Loucy (cell line): ENCODE measurements around the gene SHROOM4.

Source experiments
- H2AFZ ChIP-seq: fragments of 200-600 bp; sonication (generic); 2 replicates; pipeline ENCODE4 v1.6.0; 2016; ENCODE audit warnings: antibody characterized with exemption, mild to moderate bottlenecking, low read length, moderate library complexity
- H3F3A ChIP-seq: fragments of 200-600 bp; 2 replicates; pipeline ENCODE4 v1.6.0; 2016; ENCODE audit warnings: antibody characterized with exemption, low read depth, mild to moderate bottlenecking
- H3K27me3 ChIP-seq: fragments of 200-600 bp; sonication (generic); 2 replicates; pipeline ENCODE4 v1.6.1; 2014; ENCODE audit warnings: low read length, mild to moderate bottlenecking; ENCODE audit not compliant: insufficient read depth, poor library complexity, severe bottlenecking
- H3K36me3 ChIP-seq: fragments of 200-600 bp; sonication (generic); 2 replicates; pipeline ENCODE4 v1.6.1; 2016; ENCODE audit warnings: low read length; ENCODE audit not compliant: insufficient read depth
- H3K4me1 ChIP-seq: fragments of 200-600 bp; sonication (generic); 2 replicates; pipeline ENCODE4 v1.5.1; 2014; ENCODE audit warnings: low read length, mild to moderate bottlenecking; ENCODE audit not compliant: insufficient read depth, poor library complexity, severe bottlenecking
- H3K4me2 ChIP-seq: fragments of 200-600 bp; sonication (generic); 2 replicates; pipeline ENCODE4 v1.6.0; 2014; ENCODE audit warnings: antibody characterized with exemption, low read length, low read depth, mild to moderate bottlenecking; ENCODE audit not compliant: poor library complexity, severe bottlenecking
- H3K4me3 ChIP-seq: fragments of 200-600 bp; sonication (generic); 2 replicates; pipeline ENCODE4 v1.5.1; 2014; ENCODE audit warnings: low read length, mild to moderate bottlenecking, mixed read lengths; ENCODE audit not compliant: poor library complexity, severe bottlenecking
- H3K79me2 ChIP-seq: fragments of 200-600 bp; sonication (generic); 2 replicates; pipeline ENCODE4 v1.6.1; 2014; ENCODE audit warnings: low read length; ENCODE audit not compliant: insufficient read depth
- H3K9ac ChIP-seq: fragments of 200-600 bp; sonication (generic); 2 replicates; pipeline ENCODE4 v1.6.0; 2014; ENCODE audit warnings: mild to moderate bottlenecking, low read depth, low read length, moderate library complexity; ENCODE audit not compliant: poor library complexity, severe bottlenecking
- H3K9me2 ChIP-seq: fragments of 200-600 bp; sonication (generic); replicated peaks from 2 replicates; pipeline ENCODE4 v1.6.1; 2016; ENCODE audit warnings: low read depth, low read length, mixed read lengths
- H3K9me3 ChIP-seq: fragments of 200-600 bp; sonication (generic); 2 replicates; pipeline ENCODE4 v1.6.1; 2014; ENCODE audit warnings: mild to moderate bottlenecking, antibody characterized with exemption, low read length, low read depth; ENCODE audit not compliant: insufficient read depth
- H4K20me1 ChIP-seq: fragments of 200-600 bp; sonication (generic); 2 replicates; pipeline ENCODE4 v1.6.0; 2014; ENCODE audit warnings: antibody characterized with exemption, low read length, mild to moderate bottlenecking; ENCODE audit not compliant: insufficient read depth, poor library complexity, severe bottlenecking
- EZH2phosphoT487 ChIP-seq: fragments of 200-600 bp; IDR thresholded peaks from 2 replicates; pipeline ENCODE4 v1.6.1; 2018; ENCODE audit warnings: antibody characterized with exemption, mild to moderate bottlenecking, moderate library complexity, borderline replicate concordance
- TF ChIP-seq, protein P1 (sequence below): fragments of 200-600 bp; sonication (generic); conservative IDR thresholded peaks from 2 replicates; pipeline ENCODE4 v1.5.1; 2014; ENCODE audit warnings: mild to moderate bottlenecking, antibody characterized with exemption, low read length

Gene SHROOM4

GRCh38 chrX:50680990-50681389 is 133.0 kb downstream of the SHROOM4 start:
- Histone ChIP-seq H3K4me3 (no peak overlapping the region), H3K27me3 (no peaks in the 10 kb centered on the region), H3K79me2 (no peaks in the 10 kb centered on the region), H3K36me3 (no peaks in the 10 kb centered on the region), H3K9ac (no peak overlapping the region), H2AFZ (no peak overlapping the region), H4K20me1 (no peaks in the 10 kb centered on the region), H3K9me3 (no peaks in the 10 kb centered on the region), H3K9me2 (no peaks in the 10 kb centered on the region), H3K4me1 (no peaks in the 10 kb centered on the region), H3K4me2 (no peak overlapping the region), H3F3A (no peaks in the 10 kb centered on the region)
- TF ChIP-seq, protein P1, sequence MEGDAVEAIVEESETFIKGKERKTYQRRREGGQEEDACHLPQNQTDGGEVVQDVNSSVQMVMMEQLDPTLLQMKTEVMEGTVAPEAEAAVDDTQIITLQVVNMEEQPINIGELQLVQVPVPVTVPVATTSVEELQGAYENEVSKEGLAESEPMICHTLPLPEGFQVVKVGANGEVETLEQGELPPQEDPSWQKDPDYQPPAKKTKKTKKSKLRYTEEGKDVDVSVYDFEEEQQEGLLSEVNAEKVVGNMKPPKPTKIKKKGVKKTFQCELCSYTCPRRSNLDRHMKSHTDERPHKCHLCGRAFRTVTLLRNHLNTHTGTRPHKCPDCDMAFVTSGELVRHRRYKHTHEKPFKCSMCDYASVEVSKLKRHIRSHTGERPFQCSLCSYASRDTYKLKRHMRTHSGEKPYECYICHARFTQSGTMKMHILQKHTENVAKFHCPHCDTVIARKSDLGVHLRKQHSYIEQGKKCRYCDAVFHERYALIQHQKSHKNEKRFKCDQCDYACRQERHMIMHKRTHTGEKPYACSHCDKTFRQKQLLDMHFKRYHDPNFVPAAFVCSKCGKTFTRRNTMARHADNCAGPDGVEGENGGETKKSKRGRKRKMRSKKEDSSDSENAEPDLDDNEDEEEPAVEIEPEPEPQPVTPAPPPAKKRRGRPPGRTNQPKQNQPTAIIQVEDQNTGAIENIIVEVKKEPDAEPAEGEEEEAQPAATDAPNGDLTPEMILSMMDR, result no peak; the same call in 1 of the 2 replicates
- TF ChIP-seq EZH2phosphoT487, result no peak

DNA sequence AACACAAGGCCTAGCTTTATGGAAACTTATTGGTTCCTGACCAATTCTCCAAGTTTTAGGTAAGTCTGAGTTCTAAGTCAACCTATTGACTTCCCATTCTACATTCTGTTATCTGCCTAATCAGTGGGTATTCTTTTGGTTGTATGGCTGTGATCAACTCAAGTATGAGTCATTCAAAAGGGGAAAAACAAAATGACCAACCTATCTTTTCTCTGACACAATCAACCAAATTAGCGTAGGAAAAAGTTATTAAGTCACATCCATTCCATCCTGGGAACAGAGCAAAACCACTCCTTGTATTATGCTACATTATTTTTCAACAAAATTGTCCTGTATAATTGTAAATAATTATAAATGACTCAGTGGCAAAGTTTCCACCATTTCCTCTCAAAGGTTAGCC is 136.2 kb downstream of the SHROOM4 start:
- Histone ChIP-seq H3K79me2 (no peaks in the 10 kb centered on the region), H3K9ac (no peak overlapping the region), H3K36me3 (no peaks in the 10 kb centered on the region), H4K20me1 (no peaks in the 10 kb centered on the region), H3K9me3 (no peaks in the 10 kb centered on the region), H2AFZ (no peak overlapping the region), H3K4me1 (no peaks in the 10 kb centered on the region), H3F3A (no peaks in the 10 kb centered on the region), H3K4me2 (no peak overlapping the region), H3K27me3 (no peaks in the 10 kb centered on the region), H3K4me3 (no peak overlapping the region), H3K9me2 (no peaks in the 10 kb centered on the region)
- no peak for TF ChIP-seq EZH2phosphoT487
- TF ChIP-seq, protein P1, result no peak

DNA sequence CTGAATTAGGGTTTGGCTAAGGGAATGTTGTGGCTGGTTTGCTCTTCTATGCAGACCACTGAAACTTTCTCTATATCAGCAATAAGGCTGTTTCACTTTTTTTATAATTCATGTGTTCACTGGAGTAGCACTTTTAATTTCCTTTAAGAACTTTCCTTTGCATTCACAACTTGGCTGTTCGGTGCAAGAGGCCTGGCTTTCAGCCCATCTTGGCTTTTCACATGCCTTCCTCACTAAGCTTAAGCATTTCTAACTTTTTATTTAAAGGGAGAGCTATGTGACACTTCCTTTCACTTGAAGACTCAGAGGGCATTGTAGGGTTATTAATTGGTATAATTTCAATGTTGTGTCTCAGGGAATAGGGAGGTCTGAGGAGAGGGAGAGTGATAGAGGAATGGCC is 142.3 kb downstream of the SHROOM4 start:
- Histone ChIP-seq H3K79me2 (no peaks in the 10 kb centered on the region), H3K9ac (no peak overlapping the region), H3K9me2 (no peaks in the 10 kb centered on the region), H2AFZ (no peak overlapping the region), H3F3A (no peaks in the 10 kb centered on the region), H4K20me1 (no peaks in the 10 kb centered on the region), H3K4me3 (no peak overlapping the region), H3K4me1 (no peaks in the 10 kb centered on the region), H3K36me3 (no peaks in the 10 kb centered on the region), H3K4me2 (no peak overlapping the region), H3K27me3 (no peaks in the 10 kb centered on the region), H3K9me3 (no peaks in the 10 kb centered on the region)
- no peak for TF ChIP-seq EZH2phosphoT487
- TF ChIP-seq, protein P1, result no peak
